ENCODE results near the gene MAPK4.

DNA sequence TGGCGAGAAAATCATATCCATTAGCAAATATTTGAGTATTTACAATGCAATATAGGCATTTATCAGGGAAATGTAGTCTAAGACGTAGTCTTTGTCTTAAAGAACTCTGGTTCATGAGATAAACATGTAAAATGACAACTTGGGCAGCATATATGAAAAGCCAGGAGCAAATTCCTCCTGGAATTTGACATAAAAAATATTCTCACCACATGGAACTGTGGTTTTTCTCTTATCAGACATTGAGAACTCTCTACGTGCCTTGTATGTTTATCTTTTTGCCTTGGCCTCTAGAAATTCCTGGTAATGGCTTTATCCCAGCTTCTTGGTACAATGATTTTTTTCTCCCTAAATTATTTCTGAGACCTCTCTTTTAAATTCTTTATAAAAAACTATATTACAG is 2.8 kb downstream of the MAPK4 start:
- TF ChIP-seq CTCF (IDR thresholded peaks at IDR 0.05; ENCODE audit: insufficient read depth, low read length, poor library complexity, severe bottlenecking) (no peak), EZH2phosphoT487 (conservative IDR thresholded peaks at IDR 0.05; ENCODE audit: low read length) (no peak)

Measured in SU-DHL-6 (cell line).